T-helper 1 cell (primary cell): Measurements from ENCODE around the gene COQ2.
A peak's percentile ranks its signal among the peaks of the same experiment; 100 is the strongest.
"Not testable (repeated sequence)": the region's sequence is repeated elsewhere in the genome, so short reads cannot be mapped to it uniquely, and the experiment has no call there.

ENCODE experiments used
- DNase-seq, 5 donors: peaks; one replicate each; pipeline ENCODE4 v3.0.0-alpha.2; 2012 to 2020

Gene COQ2

DNA sequence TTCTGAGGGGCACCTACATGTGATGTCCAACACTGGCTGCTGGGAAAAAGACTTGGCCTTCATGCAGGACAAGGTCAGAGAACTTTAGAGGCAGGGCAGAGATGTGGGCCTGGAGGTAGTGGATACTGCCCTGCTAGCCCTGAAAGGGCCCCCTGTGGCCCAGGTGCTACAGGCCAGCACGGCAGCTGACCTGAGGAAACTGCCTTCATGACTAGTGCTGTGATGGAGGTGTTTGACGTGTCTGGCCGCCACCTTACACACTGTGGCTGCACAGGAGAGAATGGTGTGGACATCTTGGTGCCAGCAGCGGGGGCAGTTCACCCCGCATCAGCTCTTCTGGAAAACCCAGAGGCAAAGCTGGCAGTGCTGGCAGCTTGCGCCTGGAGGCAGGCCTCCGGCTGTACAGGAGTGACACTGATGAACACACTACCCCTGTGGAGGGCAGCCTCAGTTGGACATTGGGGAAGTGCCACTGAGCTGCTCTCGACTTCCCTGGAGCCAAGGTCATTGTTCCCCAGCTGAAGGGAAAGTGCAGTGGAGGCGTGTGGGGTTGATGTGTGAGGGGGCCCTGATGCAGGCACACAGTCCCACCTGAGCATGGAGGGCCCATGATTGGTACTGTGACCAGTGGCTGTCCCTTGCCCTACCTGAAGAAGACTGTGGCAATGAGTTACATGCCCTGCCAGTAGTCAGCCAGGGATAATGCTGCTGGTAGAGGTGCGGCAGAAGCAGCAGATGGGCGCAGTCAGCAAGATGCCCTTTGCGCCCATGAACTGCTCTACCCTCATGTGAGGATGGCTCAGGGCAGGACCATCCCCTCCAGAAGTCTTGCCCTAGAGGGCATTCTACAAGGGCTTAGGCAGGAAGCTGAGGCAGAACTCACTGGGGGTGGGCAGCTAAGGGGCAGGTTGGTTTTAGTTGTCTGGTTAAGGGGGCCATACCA lies 36.9 kb downstream of the COQ2 start:
- no peak for DNase-seq

DNA sequence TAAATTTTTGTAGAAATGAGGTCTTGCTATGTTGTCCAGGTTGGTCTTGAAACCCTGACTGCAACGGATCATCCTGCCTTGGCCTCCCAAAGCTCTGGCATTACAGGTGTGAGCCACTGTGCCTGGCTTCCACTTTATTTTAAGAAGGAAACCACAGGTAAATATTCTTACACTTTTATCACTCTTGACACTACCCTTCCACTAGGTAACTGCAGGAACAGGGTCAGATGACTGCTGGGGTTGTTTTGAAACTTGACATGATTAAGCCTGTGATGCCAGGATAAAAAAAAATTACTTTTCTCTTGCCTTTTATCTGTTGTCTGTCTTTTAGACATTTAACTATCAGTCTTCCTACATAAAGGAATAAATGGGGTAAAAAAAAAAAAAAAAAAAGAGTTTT lies 43.5 kb downstream of the COQ2 start:
- no peak for DNase-seq

DNA sequence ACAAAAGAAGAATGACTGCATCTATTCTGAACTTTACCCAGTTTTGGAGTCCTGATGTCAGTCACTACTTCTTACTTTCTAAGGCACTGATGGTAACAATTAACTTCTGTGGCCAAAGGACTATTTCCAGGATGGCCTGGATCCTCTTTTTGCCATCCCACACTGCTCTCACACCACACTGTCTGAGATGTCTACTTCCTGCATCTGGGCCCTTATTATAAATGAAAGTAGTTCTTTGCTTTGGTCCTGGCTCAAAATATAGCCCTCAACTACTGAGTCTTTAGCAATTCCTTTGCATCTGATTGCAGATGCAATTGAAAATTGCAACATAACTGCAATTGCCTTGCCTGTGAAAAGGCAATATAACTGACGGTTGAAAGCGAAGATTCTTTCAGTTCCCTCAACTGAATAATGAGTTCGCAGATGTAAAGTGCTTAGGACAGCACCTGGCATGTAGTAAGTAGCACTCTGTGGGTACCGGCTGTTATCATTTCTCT lies 44.2 kb downstream of the COQ2 start:
- no peak for DNase-seq

DNA sequence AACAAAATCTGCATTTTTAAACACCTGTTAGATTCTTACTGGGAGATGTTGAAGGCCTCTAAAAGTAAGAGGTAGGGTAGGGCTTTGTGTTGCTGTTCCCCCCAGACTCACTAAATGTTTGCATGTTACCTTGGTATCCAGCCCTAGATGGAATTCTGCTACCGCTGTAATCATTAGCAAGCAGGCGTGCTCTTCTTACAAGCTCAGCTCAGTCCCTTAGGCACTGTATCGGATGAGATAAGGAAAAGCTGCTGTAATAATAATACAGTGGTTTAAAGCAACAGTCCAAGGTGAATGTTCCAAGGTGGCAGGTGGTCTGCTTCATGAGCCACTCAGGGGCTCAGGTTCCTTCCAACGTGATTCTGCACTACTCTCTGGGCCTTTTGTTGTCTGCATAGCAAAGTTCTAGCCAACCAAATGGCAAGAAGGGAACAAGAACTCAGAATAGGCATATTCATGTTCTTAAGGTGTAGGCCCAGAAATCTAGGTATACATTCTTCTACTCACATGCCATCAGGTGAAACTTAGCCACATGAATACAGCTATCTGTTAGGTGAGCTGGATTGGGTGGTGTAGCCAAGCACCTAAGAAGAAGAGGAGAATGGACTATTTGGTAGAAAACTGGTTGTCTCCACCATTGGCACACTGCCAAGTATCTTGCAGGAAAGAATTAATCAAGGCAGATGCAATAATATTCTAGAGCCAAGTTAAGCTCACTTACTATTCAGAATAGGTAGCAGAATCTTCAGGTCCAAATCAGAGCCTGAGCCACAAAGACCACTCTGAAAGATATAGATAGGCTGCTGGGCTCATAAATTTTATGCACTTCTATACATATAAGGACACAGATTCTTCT lies 46.0 kb downstream of the COQ2 start:
- no peak for DNase-seq

DNA sequence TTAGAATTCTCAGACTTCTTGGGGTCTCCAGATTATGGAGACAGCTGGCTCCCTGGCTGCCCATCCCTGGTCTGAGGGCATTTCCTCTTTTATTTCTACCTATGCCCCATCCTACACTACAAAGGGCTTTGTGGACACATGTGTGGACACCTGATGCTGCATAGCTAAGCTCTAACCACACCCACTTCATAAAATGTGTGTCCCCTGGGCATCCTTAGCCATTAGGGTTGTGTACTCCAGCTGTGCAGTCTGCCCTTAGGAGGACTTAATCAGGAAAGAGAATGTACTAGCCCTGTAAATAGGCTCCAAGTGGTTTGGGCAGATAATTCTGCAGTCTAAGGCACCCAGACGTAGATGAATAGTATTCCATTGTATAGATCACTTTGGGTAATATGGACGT lies 47.0 kb downstream of the COQ2 start:
- no peak for DNase-seq

DNA sequence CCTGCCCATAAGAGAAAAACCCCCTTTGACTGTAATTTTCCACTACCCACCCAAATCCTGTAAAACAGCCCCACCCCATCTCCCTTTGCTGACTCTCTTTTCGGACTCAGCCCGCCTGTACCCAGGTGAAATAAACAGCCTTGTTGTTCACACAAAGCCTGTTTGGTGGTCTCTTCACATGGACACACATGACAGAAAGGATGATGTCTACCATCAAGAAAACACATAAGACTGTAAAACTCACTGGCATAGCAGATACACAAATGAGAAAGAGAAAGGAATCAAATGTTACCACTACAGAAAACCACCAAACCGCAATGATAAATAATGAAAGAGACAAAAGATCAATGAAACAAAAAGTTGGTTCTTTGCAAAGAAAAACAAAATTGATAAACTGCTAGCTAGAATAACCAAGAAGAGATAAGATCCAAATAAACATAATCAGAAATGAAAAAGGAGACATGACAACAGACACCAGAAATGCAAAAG lies 48.9 kb downstream of the COQ2 start:
- peak in 1 of 5 donors; percentile 80 for DNase-seq

DNA sequence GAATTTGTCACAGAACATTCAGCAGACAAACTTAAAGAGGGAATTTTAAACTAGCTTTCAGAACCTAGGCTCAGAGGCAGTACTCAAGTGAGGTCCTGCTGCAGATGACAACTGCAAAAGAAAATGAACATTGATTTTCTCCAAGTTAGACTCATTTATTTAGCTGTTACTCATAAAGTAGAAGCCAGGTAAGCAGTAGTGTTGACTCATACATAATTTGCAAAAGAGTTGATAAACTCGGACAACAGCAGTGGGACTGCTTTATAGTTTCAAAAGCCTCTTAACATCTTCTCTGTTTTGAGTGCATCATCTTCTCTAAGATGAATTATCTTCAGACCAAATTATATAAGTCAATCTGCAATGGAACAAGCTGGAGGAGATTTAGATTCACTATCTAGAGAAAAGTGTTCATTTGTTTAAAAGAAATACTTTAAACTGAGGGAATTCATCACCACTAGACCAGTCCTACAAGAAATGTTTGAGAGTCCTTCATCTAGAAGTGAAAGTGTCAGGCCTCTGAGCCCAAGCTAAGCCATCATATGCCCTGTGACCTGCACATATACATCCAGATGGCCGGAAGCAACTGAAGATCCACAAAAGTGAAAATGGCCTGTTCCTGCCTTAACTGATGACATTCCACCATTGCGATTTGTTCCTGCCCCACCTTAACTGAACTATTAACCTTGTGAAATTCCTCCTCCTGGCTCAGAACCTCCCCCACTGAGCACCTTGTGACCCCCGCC lies 49.5 kb downstream of the COQ2 start:
- no peak for DNase-seq

DNA sequence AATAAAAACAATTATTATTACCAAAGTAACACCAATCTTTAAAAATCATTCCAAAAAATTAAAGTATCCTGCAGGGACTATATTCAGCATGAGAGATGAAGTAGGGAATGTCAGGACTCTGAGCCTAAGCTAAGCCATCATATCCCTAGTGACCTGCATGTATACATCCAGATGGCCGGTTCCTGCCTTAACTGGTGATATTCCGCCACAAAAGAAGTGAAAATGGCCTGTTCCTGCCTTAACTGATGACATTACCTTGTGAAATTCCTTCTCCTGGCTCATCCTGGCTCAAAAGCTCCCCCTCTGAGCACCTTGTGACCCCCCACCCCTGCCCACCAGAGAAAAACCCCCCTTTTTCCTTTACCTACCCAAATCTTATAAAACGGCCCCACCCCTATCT lies 50.2 kb downstream of the COQ2 start:
- DNase-seq = not testable (repeated sequence)

DNA sequence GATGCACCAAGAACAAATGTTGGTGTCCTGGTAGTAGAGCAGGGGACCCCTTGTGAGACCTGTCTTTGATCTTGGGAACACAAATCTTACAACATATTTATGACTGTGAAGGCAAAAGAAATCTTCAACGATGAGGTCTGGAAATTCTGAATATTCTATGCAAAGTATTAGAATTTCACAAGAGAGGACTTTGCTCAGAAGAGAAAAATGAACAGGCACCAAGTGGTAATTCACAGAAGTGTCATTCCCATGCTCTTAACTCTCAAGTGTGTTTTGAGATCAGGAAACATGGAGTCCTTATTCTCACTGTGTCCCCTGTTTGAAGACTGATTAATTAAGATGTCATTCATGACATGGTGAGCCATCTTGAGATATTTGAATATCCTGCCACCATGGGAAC lies 52.5 kb downstream of the COQ2 start:
- no peak for DNase-seq

DNA sequence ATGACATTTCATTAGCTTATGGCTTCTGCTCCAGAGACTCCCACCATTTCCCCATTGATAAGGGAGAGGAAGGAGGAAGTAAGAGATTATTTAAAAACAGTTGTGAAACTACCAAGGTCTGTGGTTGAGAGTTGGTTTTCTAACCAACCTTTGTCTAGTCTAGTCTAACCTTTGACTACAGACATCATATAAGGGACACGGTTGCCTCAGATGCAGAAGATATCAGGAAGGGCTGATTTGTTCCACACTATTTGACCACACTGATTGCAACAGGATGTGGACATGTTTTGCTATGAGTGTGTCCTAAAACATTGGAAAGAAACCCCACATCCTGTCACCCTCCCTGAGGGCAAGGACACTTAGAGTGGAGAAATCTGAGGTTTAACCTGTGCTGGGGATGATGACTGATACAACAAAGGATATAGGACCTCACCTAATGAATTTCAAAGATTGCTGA lies 53.0 kb downstream of the COQ2 start:
- DNase-seq = peak in 1 of 5 donors; percentile 87

DNA sequence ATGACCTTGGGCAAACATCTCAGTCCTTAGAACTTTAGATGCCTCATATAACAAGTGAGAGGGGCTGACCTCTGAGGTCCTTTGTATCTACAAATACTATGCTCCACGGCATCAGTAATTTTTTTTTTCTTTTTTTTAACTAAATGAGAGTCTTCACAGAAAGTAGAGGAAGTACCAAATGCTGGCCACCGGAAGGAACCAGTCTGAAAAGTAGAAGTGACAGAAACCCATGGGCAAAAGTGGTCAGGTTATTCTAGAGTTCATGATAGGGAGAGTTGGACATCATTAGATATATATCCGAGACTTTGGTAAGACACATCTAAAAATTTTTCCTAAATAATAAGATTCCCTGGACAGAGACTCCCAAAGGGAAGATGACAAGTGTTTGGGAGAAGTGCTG lies 53.7 kb downstream of the COQ2 start:
- DNase-seq = no peak

DNA sequence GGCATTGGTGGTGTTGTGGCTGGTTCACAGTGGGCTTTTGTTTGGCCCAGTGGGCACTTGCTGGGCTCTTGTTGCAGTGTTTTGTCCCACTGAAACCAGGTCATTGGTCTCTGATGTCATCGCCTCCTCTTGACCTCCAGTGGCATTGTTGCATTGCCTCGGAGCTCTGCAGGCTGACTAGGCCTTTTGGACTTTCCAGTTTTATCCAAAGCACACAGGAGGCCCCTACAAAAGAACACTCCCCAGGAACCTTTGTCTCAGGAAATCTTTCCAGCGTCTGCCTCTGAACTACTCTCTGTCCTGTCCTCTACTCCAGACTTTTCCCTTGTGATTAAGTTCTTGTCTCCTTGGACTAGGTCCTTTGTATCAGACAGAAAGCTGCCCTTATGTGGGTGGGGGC lies 54.8 kb downstream of the COQ2 start:
- no peak for DNase-seq

DNA sequence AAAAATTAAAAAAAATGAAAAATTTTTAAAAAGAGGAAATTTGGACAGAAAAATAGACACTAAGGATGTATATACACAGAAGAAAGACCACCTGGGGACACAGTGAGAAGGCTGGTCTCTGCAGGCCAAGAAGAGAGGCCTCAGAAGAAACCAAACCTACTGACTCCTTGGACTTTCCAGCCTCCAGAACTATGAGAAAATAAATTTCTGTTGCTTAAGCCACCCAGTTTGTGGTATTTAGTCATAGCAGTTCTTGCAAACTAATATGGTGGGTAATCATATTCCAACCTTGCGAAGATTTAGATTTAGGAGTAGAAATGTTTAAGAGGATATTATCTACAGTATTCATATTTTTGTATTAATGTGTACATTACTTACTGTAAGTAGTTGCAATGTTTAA lies 56.4 kb downstream of the COQ2 start:
- DNase-seq = no peak

DNA sequence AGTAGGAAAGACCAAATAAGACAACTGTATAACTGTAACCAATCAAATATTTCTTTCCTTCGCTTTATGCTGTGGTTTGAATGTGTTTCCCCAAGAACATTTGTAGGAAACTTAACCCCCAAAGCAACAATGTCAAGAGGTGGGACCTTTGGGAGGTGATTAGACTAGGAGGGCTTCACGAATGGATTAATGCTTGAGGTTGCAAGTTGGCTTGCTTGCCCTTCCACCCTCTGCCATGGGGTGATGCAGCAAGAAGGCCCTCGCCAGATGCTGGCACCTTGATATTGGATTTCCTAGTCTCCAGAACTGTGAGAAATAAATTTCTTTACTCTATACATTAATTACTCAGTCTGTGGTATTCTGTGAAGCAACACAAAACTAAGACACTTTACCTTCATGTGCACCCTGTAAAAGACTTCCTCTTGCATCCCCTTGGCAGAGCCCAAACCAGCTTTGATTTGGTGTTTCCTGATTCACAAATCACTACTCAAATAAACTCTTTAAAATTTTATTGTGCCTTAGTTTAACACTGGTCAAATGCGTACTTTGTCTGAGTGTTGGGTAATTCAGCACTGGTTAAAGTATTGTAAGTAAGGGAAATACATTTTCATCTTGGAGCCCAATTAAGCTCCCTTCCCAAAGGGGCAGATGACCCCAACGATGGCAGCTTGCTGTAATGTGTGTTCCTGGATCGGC lies 59.9 kb downstream of the COQ2 start:
- no peak for DNase-seq

DNA sequence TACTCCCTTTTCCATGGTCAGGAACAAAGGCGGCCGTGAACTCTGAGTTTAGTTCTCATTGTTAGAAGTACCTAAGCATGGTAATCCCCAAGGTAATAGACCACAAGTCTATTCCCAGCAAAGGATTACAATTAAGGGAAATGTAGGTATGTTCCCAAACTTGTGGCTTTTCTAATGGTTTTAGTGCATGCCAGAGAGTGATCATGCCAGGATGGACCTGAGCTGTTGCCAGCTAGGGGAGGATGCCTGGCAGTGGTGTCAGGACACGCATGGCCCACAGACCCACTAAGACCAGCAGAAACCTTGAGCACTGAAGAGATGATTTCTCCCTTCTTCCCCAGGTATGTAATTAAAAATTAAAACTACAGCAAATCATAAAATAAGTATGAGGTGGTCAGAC lies 60.8 kb downstream of the COQ2 start:
- no peak for DNase-seq

DNA sequence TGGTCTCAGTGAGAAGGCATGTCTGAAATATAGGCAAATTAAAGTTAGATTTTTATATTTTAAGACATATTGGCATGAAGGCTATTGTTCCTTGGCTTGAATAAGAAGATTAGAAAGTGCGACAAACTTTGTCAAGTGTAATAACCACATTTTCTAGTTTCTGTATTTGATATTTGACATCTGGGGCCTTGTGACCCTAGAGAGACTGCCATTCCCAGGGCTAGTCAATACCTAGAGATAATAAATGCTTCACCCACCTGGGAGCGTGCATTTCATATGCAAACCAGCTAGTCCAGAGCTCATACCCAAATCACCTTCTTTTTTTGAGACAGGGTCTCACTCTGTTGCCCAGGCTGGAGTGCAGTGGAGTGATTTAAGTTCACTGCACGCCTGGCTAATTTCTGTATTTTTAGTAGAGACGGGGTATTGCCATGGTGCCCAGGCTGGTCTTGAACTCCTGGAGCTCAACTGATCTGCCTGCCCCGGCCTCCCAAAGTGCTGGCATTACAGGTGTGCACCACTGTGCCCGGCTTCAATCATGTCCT lies 62.6 kb downstream of the COQ2 start:
- DNase-seq = no peak

DNA sequence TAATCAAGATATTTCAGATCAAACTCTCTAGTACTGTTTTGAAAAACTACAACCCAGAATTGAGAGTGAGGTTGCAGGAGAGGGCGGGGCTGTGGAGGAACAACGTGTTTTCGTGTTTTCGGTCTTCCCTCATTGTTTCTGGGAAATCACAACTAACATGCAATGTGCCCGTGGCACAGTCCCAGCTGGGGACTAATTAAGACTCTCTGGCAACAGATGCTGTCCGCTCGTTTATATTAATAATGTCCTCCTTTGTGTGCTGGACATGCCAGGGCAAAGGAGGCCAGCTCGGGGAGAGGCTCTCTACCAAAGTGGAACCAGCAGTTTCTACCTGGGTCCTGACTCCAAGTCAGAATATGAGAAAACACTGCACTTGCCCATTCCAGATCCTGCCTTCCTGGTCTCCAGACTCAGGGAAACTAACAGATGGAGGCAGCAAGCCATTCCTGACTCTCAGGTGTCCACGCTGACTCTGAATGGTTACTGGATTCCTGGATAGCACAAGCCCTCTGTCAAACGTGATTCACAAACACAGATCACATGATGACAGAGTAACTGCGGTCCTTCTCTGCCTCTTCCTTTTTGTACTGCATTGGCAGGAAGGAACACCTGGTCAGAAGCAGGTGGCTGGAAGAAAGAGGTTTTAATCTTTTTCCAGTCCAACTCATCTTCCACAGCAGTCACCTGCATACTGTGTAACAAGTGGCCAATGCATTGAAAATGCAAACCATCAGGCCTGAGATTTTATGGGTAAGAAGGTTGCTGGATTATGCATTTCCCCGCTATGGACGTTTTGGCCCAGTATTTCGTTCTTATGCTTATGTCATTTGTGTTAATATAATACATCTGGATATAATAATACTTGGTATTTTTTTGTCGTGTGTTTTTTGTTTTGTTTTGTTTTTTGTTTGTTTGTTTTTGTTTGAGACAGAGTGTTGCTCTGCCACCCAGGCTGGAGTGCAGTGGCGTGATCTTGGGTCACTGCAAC lies 65.0 kb downstream of the COQ2 start:
- peak in 2 of 5 donors; percentile 18 to 70 for DNase-seq

DNA sequence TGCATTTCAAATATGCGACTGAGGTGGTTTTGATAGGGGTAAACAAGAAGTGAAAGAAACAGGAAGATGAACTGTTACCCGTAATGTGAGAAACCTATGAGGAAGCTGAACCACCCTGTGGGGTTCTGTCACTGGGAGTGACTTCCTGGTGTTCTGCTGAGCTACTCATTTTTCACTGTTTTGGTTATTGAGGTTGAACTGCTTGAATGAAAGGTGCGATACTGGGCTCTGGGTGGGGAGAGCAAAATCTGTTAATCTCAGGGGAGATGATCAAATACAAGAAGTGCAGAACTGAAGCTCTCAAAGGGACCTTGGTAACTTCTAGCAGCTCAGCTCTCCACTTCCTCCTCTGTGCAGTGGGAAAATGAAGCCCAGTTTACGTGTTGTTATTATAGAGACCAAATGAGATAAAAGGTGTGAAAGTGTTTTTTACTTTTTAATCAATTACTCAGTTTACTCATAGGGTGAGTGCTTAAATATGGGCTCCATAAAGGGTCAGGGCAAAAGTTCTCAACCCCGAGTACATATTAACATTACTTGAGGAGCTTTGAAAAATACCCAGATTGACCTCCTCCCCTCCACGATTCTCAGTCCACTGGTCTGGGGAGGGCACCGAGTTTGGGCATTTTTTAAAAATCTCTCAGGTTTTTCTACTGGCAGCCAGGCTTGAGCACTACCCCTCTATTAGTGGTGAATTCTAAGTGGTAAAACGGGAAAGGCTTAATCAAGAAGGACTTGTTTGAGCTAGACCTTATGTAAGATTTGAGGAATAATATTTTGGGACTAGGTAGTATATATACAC lies 66.7 kb downstream of the COQ2 start:
- DNase-seq = peak; percentile 19 to 93 (median 41)

DNA sequence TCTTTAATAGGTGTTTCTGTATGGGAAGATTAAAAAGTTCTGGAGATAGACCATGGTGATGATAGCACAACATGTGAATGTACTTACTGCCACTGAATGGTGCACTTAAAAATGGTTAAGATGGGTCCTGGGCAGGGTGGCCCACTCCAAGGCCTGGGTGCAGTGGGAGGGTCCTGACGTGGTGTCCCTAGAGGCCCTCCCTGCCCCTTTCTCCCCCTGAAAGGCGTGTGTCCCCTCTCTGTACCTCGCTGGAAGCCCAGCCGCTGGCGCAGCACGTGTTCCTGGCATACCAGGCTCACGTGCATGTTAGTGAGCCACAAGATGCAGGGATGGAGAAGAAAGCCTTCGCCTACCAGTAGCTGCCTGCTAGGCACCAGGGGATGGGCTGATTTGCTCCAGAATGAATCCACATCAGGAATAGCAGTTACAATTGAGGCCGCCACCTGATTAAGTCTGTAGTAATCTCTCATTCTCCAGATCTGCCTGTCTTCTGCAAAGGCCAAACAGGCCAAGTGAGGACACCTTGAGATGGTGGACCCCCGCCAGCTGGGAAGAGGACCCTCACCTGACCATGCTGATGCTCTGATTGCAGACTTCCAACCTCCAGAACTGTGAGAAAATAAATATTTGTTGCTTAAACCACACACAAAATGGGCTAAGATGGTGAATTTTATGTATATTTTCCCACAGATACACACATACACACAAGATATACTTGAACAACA lies 67.5 kb downstream of the COQ2 start:
- DNase-seq = no peak
